ENCODE measurements around the gene CBLL1. TPM values are rescaled to one million over a fixed set of nuclear protein-coding genes. Genes with fewer than 3 reads are reported as not detected.

CBLL1 gene
- total RNA-seq, 1 donor from 2014 or later, result 22.8 TPM

DNA sequence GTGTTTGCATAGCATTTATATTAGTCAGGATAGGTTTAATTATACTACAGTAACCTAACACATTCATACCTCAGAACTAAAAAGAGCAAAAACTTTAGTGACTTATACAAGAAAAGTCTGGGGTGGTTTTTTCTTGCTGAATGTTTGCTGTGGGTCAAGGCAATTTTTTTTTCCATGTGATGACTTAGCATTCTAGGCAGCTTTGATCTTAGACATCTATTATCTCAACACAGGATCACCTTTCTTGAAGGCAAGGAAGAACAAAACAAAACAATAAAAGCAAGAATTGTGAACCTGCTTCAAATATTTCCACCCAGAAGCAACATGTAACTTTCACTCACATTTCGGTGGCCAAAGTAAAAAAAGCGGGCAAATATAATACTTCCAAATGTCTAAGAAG lies 20.7 kb upstream of the CBLL1 start:
- Histone ChIP-seq H3K4me3 (no peak overlapping the region), H3K9me3 (no peaks in the 10 kb centered on the region), H3K27me3 (peaks cover 7% of the 10 kb centered on the region), H3K36me3 (no peaks in the 10 kb centered on the region), H3K27ac (no peak overlapping the region), H3K4me1 (no peaks in the 10 kb centered on the region)
- no peak for DNase-seq
- ATAC-seq, result no peak
- intact Hi-C loops (cut with DNase I), result loop anchor here (5.0 kb wide), 1 partner anchor 261 kb away; no protein-coding TSS in a partner anchor
- no peak for TF ChIP-seq CTCF (IDR thresholded peaks at IDR 0.05)

- H3K4me3 ChIP-seq, result no peak overlapping the region
- DNase-seq, result no peak
- intact Hi-C loops (cut with DNase I), result no loop called here
- H3K36me3 ChIP-seq, result no peaks in the 10 kb centered on the region
- peak; percentile 71 for TF ChIP-seq CTCF (IDR thresholded peaks at IDR 0.05)
- H3K27ac ChIP-seq, result no peak overlapping the region
- ATAC-seq, result peak; percentile 56
- peaks cover 9% of the 10 kb centered on the region for H3K27me3 ChIP-seq
- no peaks in the 10 kb centered on the region for H3K4me1 ChIP-seq
- H3K9me3 ChIP-seq, result no peaks in the 10 kb centered on the region
Observed at GRCh38 chr7:107725138-107725740, 18.7 kb upstream of the CBLL1 start.

- intact Hi-C loops (cut with DNase I), result no loop called here
- H3K4me1 ChIP-seq, result no peaks in the 10 kb centered on the region
- H3K36me3 ChIP-seq, result no peaks in the 10 kb centered on the region
- TF ChIP-seq CTCF (IDR thresholded peaks at IDR 0.05), result no peak
- peaks cover 9% of the 10 kb centered on the region for H3K27me3 ChIP-seq
- no peak overlapping the region for H3K27ac ChIP-seq
- no peak for DNase-seq
- no peak for ATAC-seq
- no peak overlapping the region for H3K4me3 ChIP-seq
- H3K9me3 ChIP-seq, result no peaks in the 10 kb centered on the region
Observed at GRCh38 chr7:107726356-107727130, 17.4 kb upstream of the CBLL1 start.

DNA sequence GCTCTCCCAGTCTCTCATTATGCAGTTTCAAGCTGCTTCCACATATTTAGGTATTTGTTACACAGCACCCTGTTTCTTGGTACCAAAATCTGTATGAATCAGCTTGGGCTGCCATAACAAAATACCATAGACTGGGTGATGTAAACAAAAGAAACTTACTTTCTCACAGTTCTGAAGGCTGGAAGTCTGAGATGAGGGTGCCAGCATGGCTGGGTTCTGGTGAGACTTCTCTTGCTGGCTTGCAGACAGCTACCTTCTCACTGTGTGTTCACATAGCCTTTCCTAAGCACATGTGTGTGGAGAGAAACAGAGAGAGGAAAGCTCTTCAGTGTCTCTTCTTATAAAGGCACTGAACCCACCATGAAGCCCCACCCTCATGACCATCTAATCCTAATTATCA lies 15.7 kb upstream of the CBLL1 start:
- ATAC-seq, result no peak
- H3K36me3 ChIP-seq, result no peaks in the 10 kb centered on the region
- H3K27ac ChIP-seq, result no peak overlapping the region
- intact Hi-C loops (cut with DNase I), result no loop called here
- H3K9me3 ChIP-seq, result no peaks in the 10 kb centered on the region
- H3K4me1 ChIP-seq, result no peaks in the 10 kb centered on the region
- H3K27me3 ChIP-seq, result peaks cover 9% of the 10 kb centered on the region
- H3K4me3 ChIP-seq, result no peak overlapping the region
- no peak for DNase-seq
- no peak for TF ChIP-seq CTCF (IDR thresholded peaks at IDR 0.05)

DNA sequence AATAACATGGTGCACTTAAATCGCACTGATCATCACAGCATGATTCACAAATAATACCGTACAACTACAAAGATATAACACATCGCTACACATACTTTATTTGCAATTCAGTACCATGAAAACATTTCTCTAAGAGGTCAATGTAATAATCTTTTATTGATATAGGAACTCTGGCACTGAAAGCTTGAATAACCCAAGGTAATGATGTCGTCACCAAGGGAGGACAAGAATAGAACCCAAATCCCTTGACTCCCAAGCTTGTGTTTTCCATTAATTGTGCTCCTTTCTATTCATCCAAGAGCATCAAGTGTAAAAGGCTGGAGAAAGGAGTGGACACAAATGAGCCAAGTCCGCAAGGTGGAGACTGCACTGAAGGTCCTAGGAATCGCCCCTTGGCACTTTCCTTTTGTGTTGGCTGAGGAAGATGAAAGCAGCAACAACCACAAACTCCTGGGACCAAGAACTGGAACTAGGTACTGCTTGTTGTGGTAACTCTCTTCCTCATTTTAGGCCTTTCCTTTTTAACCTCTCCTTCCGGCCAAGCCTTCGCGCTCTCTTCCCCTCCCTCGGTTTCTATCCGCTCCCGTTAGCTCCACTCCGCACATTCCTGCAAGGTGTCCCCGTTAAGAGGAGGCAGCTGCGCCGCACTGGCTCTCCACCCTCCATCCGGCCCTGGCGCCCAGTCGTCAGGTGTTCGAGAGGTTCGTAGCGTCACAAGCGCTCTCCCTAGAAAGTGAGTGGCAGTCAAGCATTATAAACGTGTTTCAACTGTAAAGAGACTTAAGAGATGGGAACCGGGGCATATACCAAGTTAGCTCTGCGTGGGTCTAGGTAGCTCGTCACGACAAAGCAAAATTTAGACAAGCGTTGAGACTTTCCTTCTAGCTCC lies 1.0 kb upstream of the CBLL1 start:
- DNase-seq, result peak; percentile 82
- Histone ChIP-seq H3K27ac (peak overlapping the region; percentile 95), H3K4me3 (peak overlapping the region; percentile 82), H3K9me3 (no peaks in the 10 kb centered on the region), H3K27me3 (no peaks in the 10 kb centered on the region), H3K4me1 (peaks cover 29% of the 10 kb centered on the region), H3K36me3 (no peaks in the 10 kb centered on the region)
- no peak for TF ChIP-seq CTCF (IDR thresholded peaks at IDR 0.05)
- intact Hi-C loops (cut with DNase I), result loop anchor here (10.0 kb wide), 1 partner anchor 132 kb away; no protein-coding TSS in a partner anchor
- ATAC-seq, result peak; percentile 48

Measured in upper lobe of right lung (tissue), 1 donor.